Measurements from ENCODE around the gene SIRT4.

- TF ChIP-seq CTCF (IDR thresholded peaks at IDR 0.05) (no peak), POLR2A (IDR thresholded peaks at IDR 0.05) (no peak), POLR2AphosphoS5 (IDR thresholded peaks at IDR 0.05) (no peak), EP300 (IDR thresholded peaks at IDR 0.05) (no peak)
These were observed 43.7 kb upstream of the SIRT4 start for GRCh38 chr12:120258323-120258896.

All from suprapubic skin (tissue), 4 donors.